GM21737 (cell line): Measurements from ENCODE around the gene SMYD3.

Source experiments
- ATAC-seq: cut with Tn5 transposase; IDR thresholded peaks from one replicate; pipeline ENCODE4 v1.9.1; 2021; ENCODE audit warnings: mild to moderate bottlenecking, moderate library complexity; ENCODE audit not compliant: unreplicated experiment

The SMYD3 gene

DNA sequence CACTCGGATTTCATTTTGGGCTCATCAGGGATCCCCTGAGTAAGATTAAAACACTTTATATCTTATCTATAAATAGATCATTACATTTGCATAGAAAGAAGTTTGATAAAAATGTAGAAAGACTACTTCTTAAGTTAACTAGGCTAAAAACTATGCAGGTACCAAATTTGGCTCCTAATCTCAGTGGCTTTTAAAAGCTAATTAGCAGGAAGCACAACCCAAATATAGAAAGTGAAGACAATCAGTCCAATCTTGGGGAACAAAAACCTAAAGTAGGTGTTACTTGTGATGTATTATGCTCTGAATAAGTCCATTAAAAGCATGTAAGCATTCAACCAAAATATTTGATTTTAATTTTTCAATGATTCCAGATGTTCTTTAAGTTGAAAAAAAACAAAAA is 35.4 kb downstream of the SMYD3 start:
- ATAC-seq, result no peak

- no peak for ATAC-seq
These were observed 36.5 kb downstream of the SMYD3 start for GRCh38 chr1:246470585-246470984.

DNA sequence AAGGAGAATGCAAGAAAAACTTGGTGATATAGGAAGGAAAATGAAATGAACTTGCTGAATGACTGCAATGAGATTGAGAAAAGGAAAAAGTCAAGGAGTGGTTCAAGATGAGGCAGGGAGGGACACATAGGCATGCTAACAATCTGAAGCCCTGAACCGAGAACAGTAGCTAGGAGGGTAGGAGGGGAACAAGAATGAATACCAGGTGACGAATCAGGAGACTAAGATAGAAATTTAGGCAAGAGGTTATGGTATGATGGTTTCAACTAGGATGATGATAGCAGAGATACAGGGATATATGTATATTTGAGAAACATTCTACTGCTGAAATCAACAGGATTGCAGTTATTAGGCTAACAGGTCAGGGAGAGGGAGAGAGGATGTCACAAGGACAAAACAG is 44.1 kb downstream of the SMYD3 start:
- ATAC-seq, result no peak

- ATAC-seq, result no peak
These were observed 46.7 kb downstream of the SMYD3 start for GRCh38 chr1:246460406-246460805.

- no peak for ATAC-seq
These were observed 47.9 kb downstream of the SMYD3 start for GRCh38 chr1:246459221-246459620.

DNA sequence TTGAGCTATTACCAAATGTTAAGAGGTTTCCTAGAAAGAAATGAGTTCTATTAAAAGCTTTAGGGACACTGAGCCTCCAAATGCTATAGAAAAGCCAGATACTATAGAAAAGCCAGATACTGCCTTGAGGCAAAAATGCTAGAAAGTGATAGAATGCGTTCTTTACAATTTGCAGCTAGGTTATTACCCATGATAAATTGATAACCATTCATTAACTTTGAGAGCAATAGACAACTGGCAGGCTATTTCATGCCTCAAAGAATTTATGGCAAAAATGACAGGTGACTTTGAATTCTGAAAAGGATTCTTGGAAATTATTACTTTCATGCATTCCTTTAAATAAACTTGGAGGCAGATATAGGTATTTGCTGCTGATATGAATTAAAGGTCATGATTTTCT is 51.6 kb downstream of the SMYD3 start:
- no peak for ATAC-seq

DNA sequence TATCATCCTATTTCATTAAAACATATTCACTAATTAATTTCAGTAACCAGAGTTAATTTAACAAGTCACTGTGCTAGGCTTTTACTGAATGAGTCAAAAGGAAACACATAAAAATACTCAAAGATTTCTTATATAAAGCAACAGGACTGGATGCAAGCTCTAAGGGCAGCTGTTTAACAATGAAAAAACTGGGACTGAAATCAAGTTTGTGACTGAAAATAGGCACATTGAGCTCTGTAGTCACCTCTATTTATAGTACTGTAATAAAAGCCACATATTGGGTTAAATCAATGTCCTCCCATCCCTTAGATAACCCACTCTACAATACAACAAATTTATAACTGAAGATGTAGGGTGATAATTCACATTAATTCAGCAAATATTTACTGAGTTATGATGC is 52.4 kb downstream of the SMYD3 start:
- ATAC-seq, result no peak

- ATAC-seq, result no peak
These were observed 56.3 kb downstream of the SMYD3 start for GRCh38 chr1:246450611-246451251.

DNA sequence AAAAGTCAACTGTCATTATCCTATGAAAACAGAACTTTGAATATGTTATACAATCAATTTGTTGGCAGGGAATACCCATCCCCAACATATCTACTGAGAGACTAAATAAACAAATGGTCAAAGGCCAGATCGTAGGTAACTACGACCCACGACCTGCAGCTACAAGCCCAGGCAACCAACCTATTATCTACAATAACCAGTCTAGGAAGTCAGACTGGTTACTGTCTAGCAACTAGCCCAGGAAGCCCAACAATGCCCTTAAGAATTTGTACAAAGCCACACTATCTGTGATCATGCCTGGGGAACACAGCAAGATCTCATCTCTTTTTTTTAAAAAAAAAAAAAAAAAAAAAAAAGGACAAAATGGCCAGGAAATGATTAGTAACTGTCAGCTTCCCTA is 58.7 kb downstream of the SMYD3 start:
- no peak for ATAC-seq

- no peak for ATAC-seq
These were observed 59.6 kb downstream of the SMYD3 start for GRCh38 chr1:246447501-246447900.

- no peak for ATAC-seq
These were observed 61.6 kb downstream of the SMYD3 start for GRCh38 chr1:246445503-246445902.

DNA sequence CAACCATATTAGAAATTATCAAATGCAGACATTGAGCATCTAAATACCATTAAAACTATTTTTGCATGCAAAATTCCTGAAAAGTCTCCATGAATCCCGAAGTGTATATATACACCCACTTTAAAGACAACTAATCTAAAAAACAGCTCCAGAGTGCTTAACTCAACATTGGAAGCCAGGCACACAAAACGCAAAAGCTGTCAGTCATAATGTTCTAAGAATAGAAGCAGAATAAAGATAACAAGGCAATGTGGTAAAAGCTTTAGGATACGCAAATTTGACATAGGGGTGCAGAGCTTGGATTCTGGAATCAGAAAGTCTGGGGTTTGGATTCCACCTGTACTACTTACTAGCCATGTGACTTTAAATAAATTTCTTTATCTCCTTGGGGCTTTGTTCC is 62.5 kb downstream of the SMYD3 start:
- no peak for ATAC-seq

GRCh38 chr1:246437961-246438360 is 69.1 kb downstream of the SMYD3 start:
- ATAC-seq, result no peak

GRCh38 chr1:246435421-246436041 is 71.5 kb downstream of the SMYD3 start:
- ATAC-seq, result no peak

DNA sequence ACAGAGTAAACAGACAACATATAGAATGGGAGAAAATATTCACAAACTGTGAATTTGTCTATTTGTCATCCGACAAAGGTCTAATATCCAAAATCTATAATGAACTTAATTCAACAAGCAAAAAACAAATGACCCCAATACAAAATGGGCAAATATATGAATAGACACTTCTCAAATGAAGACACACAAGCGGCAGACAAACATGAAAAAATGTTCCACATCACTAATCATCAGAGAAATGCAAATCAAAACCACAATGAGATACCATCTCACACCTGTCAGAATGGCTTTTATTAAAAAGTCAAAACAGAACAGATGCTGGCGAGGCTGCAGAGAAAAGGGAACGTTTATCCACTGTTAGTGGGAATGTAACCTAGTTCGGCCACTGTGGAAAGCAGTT is 72.7 kb downstream of the SMYD3 start:
- no peak for ATAC-seq

GRCh38 chr1:246428542-246429308 is 78.4 kb downstream of the SMYD3 start:
- ATAC-seq, result no peak

GRCh38 chr1:246427611-246428010 is 79.5 kb downstream of the SMYD3 start:
- no peak for ATAC-seq

DNA sequence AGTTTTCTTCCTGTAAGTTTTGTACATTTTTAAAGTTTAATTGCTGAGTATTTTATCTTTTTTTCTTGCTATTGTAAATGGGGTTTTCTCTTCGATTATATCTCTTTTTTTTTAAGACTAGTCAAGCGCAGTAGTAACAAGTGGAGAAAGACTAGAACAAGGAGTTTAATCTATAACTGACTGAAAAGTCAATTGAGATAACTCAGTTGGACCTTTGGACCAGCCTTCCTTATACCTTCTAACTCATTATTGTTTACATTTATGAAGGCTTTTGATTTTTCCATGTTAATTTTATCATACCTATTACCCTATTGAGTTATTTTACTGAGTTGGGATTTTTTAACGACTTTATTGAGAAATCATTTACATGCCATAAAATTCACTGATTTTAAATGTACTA is 81.2 kb downstream of the SMYD3 start:
- ATAC-seq, result no peak

GRCh38 chr1:246425139-246425794 is 81.8 kb downstream of the SMYD3 start:
- ATAC-seq, result no peak

DNA sequence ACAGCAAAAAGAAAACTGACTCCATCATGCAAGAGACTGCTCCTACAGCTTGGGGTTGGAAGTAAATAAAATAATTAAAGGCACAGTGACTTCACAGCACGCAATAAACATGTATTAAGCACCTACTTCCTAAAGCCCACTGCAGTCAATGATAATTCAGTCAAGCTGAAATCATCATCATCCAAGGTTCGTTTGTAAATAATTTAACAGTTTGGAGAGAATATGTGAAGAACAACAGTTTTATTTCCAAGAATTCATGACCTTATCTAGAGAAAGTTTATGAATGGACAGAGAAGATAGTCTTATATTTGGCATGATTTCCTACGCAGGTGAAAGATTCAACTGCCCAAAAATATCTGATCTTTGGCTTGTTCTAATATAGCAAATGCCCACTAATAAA is 86.8 kb downstream of the SMYD3 start:
- no peak for ATAC-seq

DNA sequence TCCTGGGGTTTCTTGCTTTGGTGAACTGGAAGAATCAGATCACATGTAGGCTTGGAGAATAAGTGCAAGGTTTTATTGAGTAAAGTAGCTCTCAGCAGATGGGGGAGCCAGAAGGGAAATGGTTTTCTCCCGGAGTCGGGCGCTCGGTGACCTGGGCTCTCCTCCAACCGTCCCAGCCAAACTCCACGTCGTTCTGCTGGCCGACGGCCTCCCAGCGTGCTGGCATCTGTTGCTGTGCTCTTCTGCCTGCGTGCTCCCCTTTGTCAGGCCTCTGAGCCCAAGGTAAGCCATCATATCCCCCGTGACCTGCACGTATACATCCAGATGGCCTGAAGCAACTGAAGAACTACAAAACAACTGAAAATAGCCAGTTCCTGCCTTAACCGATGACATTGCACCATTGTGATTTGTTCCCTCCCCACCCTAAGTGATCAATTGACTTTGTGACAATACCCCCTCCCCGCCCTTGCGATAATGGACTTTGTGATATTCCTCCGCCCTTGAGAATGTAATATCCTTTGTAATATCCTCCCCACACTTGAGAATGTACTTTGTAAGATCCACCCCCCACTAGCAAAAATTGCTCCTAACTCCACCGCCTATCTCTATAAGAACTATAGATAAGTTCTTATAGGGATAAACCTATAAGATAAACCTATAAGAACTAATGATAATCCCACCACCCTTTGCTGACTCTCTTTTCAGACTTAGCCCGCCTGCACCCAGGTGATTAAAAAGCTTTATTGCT is 88.3 kb downstream of the SMYD3 start:
- ATAC-seq, result no peak
